Erythroblast (primary cell): ENCODE data around the gene MRPL11.

Source experiments
- GATA1 ChIP-seq: IDR thresholded peaks from 2 replicates; pipeline ENCODE4 v1.6.1; 2011; ENCODE audit warnings: low read depth, mild to moderate bottlenecking, control low read depth, low read length, moderate library complexity
- POLR2A ChIP-seq: IDR thresholded peaks from 2 replicates; pipeline ENCODE4 v1.6.1; 2011; ENCODE audit warnings: mild to moderate bottlenecking, low read length

DNA sequence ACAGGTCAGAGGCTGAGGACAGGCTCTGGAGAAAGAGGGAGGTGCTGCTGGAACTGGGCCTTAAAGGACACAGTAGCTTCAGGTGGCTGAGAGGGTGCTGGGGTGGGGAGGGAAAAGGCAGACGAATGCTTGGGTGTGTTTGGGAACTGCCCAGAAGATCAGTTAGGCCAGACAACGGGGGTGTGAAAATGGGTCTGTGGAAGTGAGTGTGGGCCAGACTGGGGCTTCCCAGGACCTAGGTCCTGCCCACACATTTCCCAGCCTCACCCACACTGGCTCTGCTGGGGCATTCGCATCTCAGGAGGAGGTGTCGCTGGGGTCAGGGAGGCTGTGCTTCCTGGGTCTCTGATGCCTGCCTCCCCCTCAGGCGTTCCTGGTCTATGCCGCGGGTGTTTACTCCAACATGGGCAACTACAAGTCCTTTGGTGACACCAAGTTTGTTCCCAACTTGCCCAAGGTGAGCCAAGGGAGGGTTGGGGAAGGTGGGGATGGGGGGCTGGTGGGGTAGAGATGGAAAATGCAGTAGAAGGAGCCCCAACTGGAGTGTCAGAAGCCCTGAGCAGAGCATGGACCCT lies 46.2 kb upstream of the MRPL11 start:
- TF ChIP-seq POLR2A (no peak), GATA1 (no peak)
